ENCODE results near the gene EP400.
"Not testable (repeated sequence)": the region's sequence is repeated elsewhere in the genome, so short reads cannot be mapped to it uniquely, and the experiment has no call there.

EP400 gene

DNA sequence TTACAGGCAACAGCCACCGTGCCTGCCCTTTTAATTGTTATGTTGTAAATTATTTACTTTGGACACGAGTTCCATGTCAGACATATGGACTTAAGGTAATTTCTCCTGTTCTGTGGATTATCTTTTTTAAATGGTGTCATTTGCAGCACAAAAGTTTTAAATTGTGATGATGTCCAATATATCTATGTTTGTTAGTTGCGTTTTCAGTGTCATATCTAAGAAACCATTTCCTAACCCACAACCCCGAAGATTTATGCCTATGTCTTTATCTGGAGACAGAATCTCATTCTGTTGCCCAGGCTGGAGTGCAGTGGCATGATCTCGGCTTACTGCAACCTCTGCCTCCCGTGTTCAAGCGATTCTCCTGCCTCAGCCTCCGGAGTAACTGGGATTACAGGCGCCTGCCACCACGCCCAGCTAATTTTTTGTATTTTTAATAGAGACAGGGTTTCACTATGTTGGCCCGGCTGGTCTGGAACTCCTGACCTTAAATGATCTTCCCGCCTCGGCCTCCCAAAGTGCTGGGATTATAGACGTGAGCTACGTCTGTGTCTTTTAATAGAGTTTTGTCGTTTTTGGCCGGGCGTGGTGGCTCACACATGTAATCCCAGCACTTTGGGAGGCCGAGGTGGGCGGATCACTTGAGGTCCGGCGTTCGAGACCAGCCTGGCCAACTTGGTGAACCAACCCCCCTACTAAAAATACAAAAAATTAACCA, 870 bp upstream of the EP400 start:
- not testable (repeated sequence) for DNase-seq

DNA sequence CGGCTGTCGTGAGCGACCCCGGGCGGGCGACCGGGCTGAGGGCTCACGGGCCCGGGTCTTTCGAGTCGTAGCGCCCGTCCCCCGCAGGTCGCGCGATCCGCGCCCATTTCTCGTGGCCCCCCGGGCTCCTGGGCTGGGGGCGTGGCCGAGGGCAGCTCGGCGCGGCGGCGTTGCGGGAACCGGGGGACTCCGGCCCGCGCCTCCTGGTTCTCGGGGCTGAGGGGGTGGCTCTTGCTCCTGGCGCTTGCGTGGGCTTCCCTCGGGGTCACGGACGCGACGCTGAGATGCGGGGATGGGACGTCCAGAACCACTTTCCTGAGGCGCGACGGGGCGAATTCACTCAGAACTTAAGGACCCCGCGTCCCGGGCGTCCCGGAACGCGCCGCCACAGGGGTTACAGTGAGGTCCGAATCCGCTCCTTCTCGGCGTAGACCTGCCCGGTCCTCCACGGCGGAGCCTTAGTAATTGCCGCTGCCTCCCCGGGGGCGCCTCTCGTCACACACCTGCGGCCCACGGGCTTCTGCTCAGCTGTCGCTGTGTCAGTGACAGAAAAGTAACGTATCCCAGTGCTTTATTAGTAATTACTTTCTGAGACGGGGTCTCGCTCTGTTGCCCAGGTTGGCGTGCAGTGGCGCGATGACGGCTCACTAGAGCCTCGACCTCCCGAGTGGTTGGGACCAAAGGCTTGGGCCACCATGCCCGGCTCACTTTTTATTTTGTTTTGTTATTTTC, 606 bp downstream of the EP400 start:
- peak; percentile 48 to 58 for DNase-seq

- not testable (repeated sequence) for DNase-seq
Observed at GRCh38 chr12:131953810-131954209, 4.1 kb downstream of the EP400 start.

- DNase-seq = not testable (repeated sequence)
Observed at GRCh38 chr12:131954460-131954859, 4.7 kb downstream of the EP400 start.

GRCh38 chr12:131959116-131959515, 9.4 kb downstream of the EP400 start:
- no peak for DNase-seq

- no peak for DNase-seq
Observed at GRCh38 chr12:131959641-131960589, 10.2 kb downstream of the EP400 start.

- DNase-seq = not testable (repeated sequence)
Observed at GRCh38 chr12:131960590-131961325, 11.0 kb downstream of the EP400 start.

DNA sequence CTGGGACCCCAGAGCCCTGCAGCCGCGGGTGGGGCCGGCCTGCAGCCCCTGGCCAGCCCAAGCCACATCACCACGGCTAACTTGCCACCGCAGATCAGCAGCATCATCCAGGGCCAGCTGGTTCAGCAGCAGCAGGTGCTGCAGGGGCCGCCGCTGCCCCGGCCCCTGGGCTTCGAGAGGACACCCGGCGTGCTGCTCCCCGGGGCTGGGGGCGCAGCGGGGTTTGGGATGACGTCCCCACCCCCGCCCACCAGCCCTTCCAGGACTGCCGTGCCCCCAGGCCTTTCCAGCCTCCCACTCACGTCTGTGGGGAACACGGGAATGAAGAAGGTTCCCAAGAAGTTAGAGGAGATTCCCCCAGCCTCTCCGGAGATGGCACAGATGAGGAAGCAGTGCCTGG, 11.6 kb downstream of the EP400 start:
- DNase-seq = not testable (repeated sequence)

DNA sequence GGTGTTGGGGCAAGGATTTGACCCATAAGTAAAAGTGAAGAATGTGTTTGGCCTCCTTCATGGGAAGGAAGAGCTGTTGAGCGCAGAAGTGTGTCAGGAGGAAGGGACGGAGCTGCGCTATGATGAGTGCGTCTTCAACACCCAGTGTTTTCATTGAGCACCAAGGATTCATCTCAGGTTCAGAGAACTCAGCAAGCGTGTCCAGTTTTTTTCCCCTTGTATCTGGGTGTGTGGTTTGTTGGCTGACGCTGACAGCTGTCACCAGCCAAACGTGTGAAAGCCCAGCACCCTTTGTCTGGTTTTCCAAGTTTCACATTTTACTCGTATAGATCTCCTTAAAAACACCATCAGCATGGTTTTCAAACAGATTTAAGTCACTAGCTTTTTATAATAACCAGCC, 12.3 kb downstream of the EP400 start:
- no peak for DNase-seq

GRCh38 chr12:131963381-131963780, 13.6 kb downstream of the EP400 start:
- no peak for DNase-seq

DNA sequence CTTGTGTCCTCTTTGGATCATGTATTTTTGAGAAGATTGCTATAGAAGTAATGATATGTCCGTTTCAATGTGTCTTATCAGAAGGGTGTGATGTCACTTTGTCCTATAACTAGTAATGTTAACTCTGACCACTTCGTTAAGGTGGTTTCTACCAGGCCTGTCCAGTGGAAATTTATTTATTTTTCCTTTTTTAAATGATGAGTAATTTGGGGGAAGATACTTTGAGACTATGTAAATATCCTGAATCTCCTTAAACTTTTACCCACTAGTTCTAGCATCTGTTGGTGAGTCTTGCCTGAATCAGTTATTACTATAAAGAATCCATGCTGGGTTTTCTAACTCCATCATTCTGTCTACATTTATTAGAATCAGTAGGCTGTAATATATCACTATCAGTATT, 15.3 kb downstream of the EP400 start:
- no peak for DNase-seq

- no peak for DNase-seq
Observed at GRCh38 chr12:131971226-131971625, 21.5 kb downstream of the EP400 start.

GRCh38 chr12:131975228-131975627, 25.5 kb downstream of the EP400 start:
- no peak for DNase-seq

GRCh38 chr12:131979606-131980005, 29.9 kb downstream of the EP400 start:
- DNase-seq = no peak

DNA sequence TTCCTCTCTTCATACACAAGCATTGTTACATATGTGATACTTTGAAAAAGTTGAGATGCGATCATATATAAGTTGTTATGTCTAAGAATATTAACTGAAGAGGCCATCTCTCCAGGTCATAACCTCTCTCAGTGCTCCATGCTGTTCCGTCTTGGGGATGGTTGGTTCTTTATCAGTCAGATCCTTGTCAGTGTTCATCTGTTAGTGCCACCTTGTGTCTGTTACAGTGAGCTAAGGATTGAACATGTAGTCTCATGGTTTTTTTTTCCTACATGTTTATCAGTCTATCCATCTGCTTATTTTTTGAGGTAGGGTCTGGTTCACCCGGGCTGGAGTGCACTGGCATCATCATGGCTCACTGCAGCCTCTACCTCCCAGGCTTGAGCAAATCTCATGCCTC, 30.5 kb downstream of the EP400 start:
- DNase-seq = no peak

GRCh38 chr12:131981388-131981787, 31.6 kb downstream of the EP400 start:
- no peak for DNase-seq

DNA sequence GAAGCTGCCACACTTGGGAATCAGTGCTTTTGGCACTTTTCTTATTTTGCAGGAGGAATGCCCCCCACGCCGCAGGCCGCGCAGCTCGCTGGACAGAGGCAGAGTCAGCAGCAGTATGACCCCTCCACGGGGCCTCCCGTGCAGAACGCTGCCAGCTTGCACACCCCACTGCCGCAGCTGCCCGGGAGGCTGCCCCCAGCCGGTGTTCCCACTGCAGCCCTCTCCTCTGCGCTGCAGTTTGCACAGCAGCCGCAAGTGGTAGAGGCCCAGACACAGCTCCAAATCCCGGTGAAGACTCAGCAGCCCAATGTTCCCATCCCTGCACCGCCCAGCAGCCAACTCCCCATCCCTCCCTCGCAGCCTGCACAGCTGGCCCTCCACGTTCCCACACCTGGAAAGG, 32.3 kb downstream of the EP400 start:
- no peak for DNase-seq

- DNase-seq = no peak
Observed at GRCh38 chr12:131983026-131983425, 33.3 kb downstream of the EP400 start.

GRCh38 chr12:131983554-131983953, 33.8 kb downstream of the EP400 start:
- DNase-seq = no peak

GRCh38 chr12:131984334-131984733, 34.6 kb downstream of the EP400 start:
- no peak for DNase-seq

- DNase-seq = not testable (repeated sequence)
Observed at GRCh38 chr12:131985510-131985875, 35.8 kb downstream of the EP400 start.

DNA sequence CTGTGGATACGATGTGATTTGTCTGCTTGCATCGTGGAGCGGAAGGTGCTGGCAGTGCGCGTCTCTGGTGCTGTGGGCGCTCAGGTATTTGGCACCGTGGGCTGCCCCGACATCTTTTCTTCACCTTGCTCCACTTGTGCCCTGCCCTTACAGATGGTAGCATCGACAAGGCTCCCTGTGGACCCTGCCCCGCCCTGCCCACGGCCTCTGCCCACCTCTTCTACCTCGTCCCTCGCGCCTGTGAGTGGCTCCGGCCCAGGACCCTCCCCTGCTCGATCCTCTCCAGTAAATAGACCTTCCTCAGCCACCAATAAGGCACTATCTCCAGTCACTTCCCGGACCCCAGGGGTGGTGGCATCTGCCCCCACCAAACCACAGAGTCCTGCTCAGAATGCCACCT, 36.6 kb downstream of the EP400 start:
- DNase-seq = no peak

GRCh38 chr12:131986910-131987309, 37.2 kb downstream of the EP400 start:
- DNase-seq = no peak
